ENCODE results near the gene PSMC2.

DNA sequence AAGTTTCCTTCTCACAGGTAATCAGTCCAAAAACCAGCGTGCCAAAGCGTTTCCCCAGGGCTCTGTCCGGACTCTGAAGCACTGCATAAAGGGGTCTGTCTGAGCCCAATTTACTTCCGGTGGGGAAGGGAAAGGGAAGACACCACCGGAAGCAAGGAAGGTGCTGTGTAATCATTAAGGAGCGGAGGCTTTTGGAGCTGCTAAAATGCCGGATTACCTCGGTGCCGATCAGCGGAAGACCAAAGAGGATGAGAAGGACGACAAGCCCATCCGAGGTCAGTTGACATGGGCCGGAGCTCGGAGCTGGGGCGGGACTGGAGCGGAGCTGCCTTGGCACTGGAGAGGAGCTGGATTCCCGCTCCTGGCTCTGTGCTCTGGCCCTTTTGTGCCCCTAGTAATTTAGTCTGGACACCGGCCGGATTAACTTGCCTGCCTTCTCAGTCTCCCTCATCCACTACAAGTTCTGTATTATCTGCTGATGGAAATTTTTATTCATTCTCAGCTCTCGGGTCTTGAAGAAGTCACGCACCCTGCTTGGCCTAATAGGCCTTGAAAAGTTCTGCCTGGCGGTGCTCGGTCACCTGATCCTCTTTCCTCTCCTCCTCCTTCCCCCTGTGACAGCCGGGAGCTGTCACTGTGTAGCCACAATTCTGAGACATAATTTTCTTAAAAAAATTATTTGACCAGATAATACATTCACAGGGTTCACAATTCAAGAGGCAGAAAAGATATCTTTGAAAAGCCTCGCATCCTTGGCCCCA lies at the start of gene PSMC2:
- TF ChIP-seq, protein P1, sequence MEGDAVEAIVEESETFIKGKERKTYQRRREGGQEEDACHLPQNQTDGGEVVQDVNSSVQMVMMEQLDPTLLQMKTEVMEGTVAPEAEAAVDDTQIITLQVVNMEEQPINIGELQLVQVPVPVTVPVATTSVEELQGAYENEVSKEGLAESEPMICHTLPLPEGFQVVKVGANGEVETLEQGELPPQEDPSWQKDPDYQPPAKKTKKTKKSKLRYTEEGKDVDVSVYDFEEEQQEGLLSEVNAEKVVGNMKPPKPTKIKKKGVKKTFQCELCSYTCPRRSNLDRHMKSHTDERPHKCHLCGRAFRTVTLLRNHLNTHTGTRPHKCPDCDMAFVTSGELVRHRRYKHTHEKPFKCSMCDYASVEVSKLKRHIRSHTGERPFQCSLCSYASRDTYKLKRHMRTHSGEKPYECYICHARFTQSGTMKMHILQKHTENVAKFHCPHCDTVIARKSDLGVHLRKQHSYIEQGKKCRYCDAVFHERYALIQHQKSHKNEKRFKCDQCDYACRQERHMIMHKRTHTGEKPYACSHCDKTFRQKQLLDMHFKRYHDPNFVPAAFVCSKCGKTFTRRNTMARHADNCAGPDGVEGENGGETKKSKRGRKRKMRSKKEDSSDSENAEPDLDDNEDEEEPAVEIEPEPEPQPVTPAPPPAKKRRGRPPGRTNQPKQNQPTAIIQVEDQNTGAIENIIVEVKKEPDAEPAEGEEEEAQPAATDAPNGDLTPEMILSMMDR (conservative IDR thresholded peaks at IDR 0.05; ENCODE audit: low read depth in 2 of 2), result no peak
- peak; percentile 90 for TF ChIP-seq POLR2AphosphoS5 (IDR thresholded peaks at IDR 0.05; ENCODE audit: low read depth)
- TF ChIP-seq REST (IDR thresholded peaks at IDR 0.05; ENCODE audit: unreplicated experiment), result no peak
- no peak for TF ChIP-seq EZH2 (IDR thresholded peaks at IDR 0.05; ENCODE audit: low read depth, unreplicated experiment)
- no peak for TF ChIP-seq ZNF114 (CRISPR knock-in tag; IDR thresholded peaks at IDR 0.05)

All from GM23338 (cell line).